Measurements from ENCODE around the gene IGSF23. TPM values are rescaled to one million over a fixed set of nuclear protein-coding genes. Genes with fewer than 3 reads are reported as not detected.
"Not testable (repeated sequence)": the region's sequence is repeated elsewhere in the genome, so short reads cannot be mapped to it uniquely, and the experiment has no call there.

IGSF23 gene
- total RNA-seq, 1 donor from 2014 or later: not detected

DNA sequence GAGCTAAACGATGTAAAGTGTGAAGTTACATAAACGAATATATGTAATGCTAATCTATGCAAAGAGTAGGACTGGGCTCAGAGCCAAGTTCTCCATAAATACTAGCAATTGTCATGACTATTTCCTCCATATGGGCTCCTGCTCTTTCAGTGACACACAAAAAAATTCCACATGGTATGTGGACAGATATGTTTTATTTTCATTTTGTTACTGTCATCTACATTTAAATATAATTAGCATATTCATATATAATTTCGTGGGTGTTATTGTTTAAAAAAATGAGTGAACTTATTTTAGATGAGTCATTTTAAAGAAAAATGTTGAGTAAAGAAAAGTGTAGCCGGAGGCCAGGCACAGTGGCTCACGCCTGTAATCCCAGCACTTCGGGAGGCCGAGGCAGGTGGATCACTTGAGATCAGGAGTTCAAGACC lies 5.0 kb upstream of the IGSF23 start:
- Histone ChIP-seq H3K4me1 (peaks cover 0 to 4% of the 10 kb centered on the region in 2 donors), H3K36me3 (no peaks in the 10 kb centered on the region), H3K27me3 (no peaks in the 10 kb centered on the region), H3K27ac (no peak overlapping the region), H3K4me3 (no peak overlapping the region), H3K9me3 (no peaks in the 10 kb centered on the region)
- TF ChIP-seq, protein P1, sequence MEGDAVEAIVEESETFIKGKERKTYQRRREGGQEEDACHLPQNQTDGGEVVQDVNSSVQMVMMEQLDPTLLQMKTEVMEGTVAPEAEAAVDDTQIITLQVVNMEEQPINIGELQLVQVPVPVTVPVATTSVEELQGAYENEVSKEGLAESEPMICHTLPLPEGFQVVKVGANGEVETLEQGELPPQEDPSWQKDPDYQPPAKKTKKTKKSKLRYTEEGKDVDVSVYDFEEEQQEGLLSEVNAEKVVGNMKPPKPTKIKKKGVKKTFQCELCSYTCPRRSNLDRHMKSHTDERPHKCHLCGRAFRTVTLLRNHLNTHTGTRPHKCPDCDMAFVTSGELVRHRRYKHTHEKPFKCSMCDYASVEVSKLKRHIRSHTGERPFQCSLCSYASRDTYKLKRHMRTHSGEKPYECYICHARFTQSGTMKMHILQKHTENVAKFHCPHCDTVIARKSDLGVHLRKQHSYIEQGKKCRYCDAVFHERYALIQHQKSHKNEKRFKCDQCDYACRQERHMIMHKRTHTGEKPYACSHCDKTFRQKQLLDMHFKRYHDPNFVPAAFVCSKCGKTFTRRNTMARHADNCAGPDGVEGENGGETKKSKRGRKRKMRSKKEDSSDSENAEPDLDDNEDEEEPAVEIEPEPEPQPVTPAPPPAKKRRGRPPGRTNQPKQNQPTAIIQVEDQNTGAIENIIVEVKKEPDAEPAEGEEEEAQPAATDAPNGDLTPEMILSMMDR (IDR thresholded peaks at IDR 0.05): no peak
- DNase-seq (ENCODE audit: low spot score in 2 of 2): no peak
- intact Hi-C loops (cut with DNase I): no loop called here

DNA sequence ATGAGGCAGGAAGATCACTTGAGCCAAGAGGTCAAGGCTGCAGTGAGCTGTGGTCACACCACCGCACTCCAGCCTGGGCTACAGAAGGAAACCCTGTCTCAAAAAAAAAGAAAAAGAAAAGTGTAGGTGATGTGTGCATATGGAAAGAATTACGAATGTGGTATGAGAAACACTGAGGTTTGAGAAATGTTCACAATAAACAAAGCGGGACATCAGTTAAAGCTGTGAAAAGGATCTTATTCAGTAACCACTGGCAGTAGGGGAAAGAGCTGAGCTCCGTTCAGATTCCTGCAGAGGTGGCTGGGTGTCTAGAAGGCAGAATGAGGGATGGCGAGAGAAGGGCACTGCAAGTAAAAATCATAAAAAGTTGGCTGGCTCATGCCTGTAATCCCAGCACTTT lies 4.1 kb upstream of the IGSF23 start:
- H3K27ac ChIP-seq: no peak overlapping the region
- H3K27me3 ChIP-seq: no peaks in the 10 kb centered on the region
- no peaks in the 10 kb centered on the region for H3K4me1 ChIP-seq
- no peak overlapping the region for H3K4me3 ChIP-seq
- intact Hi-C loops (cut with DNase I): no loop called here
- H3K9me3 ChIP-seq: no peaks in the 10 kb centered on the region
- H3K36me3 ChIP-seq: no peaks in the 10 kb centered on the region
- TF ChIP-seq, protein P1 (IDR thresholded peaks at IDR 0.05): no peak
- no peak for DNase-seq (ENCODE audit: low spot score in 2 of 2)

DNA sequence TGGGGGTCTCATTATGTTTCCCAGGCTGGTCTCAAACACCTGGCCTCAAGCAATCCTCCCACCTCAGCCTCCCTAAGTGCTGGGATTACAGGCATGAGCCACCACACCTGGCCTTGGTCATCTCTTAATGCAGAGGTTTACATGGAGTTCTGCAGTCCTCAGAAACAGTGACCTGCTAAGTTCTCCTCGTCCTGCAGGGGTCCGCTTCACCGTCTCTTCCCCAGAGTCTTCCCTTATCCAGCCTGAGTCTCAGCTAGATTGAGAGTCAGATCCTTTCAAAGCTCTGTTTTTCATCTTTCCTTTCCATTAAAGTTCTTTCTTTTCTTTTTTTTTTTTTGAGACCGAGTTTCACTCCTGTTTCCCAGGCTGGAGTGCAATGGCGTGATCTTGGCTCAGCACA lies 2.9 kb upstream of the IGSF23 start:
- H3K4me1 ChIP-seq; H3K9me3 ChIP-seq; intact Hi-C loops (cut with DNase I); H3K27me3 ChIP-seq; H3K36me3 ChIP-seq; DNase-seq (ENCODE audit: low spot score in 2 of 2); H3K27ac ChIP-seq; H3K4me3 ChIP-seq: not testable (repeated sequence)

DNA sequence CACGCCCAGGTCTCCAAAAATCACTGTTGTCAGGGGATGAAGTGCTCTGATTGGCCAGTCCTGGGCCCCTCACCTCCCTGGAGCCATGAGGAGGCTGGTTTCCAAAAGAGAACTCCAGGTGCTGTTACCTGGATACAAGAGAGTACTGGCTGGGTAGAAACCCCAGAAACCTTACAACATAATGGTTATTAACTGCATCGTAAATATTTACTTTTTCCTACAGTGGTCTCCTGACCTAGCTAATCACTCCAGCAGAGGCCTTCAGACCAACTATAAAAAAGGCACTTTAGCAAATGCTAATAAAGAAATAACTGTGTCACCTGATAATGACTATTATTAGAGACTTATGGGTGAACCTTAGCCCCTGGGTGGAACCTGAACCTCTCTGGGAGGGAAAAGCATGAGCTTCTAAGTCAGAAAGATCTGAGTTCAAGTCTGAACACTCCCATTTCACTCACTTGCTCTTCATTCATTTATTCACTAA lies 1.5 kb upstream of the IGSF23 start:
- no peaks in the 10 kb centered on the region for H3K27me3 ChIP-seq
- no peak overlapping the region for H3K27ac ChIP-seq
- DNase-seq (ENCODE audit: low spot score in 2 of 2): no peak
- H3K36me3 ChIP-seq: no peaks in the 10 kb centered on the region
- TF ChIP-seq, protein P1 (IDR thresholded peaks at IDR 0.05): no peak
- H3K9me3 ChIP-seq: no peaks in the 10 kb centered on the region
- intact Hi-C loops (cut with DNase I): no loop called here
- no peak overlapping the region for H3K4me3 ChIP-seq
- no peaks in the 10 kb centered on the region for H3K4me1 ChIP-seq

DNA sequence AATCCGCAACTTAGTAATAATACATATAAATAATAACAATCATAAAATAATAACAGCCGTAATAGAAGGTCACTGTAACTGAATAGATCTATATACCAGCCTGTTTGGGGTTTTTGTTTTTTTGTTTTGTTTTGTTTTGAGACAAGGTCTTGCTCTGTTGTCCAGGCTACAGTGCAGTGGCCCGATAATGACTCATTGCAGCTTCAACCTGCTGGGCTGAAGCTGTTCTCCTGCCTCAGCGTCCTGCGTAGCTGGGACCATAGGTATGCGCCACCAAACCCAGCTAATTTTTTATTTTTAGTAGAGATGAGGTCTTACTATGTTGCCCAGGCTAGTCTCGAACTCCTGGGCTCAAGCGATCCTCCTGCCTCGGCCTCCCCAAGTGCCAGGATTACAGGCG lies 950 bp downstream of the IGSF23 start:
- Histone ChIP-seq H3K4me1 (no peaks in the 10 kb centered on the region), H3K36me3 (no peaks in the 10 kb centered on the region), H3K9me3 (no peaks in the 10 kb centered on the region), H3K27ac (no peak overlapping the region), H3K4me3 (no peak overlapping the region), H3K27me3 (no peaks in the 10 kb centered on the region)
- no peak for DNase-seq (ENCODE audit: low spot score in 2 of 2)
- intact Hi-C loops (cut with DNase I): no loop called here
- TF ChIP-seq, protein P1 (IDR thresholded peaks at IDR 0.05): no peak

DNA sequence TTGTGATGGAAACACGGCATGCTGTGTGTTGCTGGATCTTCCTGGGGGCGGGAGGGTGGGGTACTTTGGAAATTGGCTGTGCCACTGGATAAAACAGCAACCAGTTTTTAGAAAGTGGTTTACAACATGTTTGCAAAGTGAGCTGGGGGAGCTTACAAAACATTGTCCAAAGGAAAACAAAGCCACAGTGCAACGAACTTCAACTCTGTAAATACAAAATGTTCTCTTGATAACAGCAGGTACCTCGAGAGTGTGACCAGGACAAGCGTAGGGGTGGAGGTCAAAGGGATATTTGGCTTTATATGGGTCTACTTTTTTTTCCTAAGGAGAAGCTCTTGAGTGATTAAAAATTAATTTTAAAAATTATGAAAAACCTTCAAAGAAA lies 2.5 kb downstream of the IGSF23 start:
- no peaks in the 10 kb centered on the region for H3K36me3 ChIP-seq
- TF ChIP-seq, protein P1 (IDR thresholded peaks at IDR 0.05): no peak
- H3K27me3 ChIP-seq: no peaks in the 10 kb centered on the region
- DNase-seq (ENCODE audit: low spot score in 2 of 2): no peak
- no peak overlapping the region for H3K27ac ChIP-seq
- H3K4me3 ChIP-seq: no peak overlapping the region
- no peaks in the 10 kb centered on the region for H3K4me1 ChIP-seq
- H3K9me3 ChIP-seq: no peaks in the 10 kb centered on the region
- intact Hi-C loops (cut with DNase I): no loop called here
